Activated CD8-positive, alpha-beta memory T cell treated with anti-CD3 and anti-CD28 coated beads, Interleukin-2, amount 50 U/mL, for 1 hour (primary cell): ENCODE results near the gene WNK2.

ENCODE experiments used
- DNase-seq: peaks from one replicate; pipeline ENCODE4 v3.0.0-alpha.2; 2020; ENCODE audit errors: extremely low read depth

The WNK2 gene

GRCh38 chr9:93185266-93186214 lies 1.6 kb downstream of the WNK2 start:
- no peak for DNase-seq

DNA sequence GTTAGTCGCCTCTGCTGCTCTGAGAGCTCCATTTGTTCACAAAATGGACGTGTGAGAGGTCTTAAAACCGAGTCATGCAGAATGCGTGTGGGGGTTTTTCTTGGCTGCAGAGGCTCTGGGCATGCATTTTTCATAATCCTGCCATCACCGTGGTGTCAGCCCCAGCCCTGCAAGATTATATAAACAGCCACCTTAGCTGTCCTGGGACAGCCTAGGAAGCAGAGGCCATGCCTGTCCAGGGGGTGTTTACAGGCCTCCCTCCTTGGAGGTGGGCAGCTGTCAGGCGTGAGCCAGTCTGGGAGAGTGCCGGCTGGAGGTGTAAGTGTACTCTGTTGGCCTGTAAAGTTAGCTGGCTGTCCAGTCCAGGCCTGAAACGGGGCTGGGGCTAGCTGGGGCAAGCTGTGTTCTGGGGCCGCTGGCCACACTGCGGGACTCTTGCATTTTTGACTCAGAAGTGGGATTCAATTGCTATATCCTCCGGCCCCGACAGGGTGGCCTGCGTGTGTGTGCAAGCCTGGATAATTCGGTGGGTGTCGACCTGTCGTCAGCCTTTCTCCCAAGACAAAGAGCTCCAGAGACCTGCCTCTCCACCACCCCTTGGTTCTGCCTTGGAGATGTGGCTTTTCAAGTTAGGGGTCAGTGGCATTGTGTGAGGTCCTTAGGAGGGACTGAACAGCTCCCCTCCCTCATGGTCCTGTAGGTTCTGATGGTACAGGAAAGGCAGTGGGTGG lies 2.4 kb downstream of the WNK2 start:
- DNase-seq: no peak

DNA sequence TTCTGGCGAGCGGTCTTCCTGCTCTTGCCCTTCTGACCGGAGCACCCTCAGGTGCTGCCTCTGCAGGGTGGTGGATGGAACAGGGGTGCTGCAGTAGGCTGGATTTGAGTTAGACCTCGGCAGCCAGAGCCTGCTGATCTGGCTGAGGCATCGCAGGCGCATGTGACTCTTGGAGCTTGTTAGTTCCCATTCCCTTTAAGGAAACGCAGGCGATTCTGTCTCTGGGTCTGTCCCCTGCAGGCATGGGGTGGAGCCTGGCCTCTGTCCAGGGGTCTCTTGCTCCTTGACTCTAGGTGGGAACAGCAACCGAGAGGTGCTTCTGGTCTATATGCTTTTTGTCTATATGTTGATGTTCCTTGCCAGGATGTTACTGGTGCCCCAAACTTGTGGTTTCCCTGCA lies 3.1 kb downstream of the WNK2 start:
- DNase-seq: no peak

- DNase-seq: no peak
These were observed 3.6 kb downstream of the WNK2 start for GRCh38 chr9:93187574-93187973.

GRCh38 chr9:93188426-93189368 lies 4.8 kb downstream of the WNK2 start:
- DNase-seq: no peak

- DNase-seq: no peak
These were observed 5.6 kb downstream of the WNK2 start for GRCh38 chr9:93189369-93190132.

- no peak for DNase-seq
These were observed 6.2 kb downstream of the WNK2 start for GRCh38 chr9:93190133-93190525.

DNA sequence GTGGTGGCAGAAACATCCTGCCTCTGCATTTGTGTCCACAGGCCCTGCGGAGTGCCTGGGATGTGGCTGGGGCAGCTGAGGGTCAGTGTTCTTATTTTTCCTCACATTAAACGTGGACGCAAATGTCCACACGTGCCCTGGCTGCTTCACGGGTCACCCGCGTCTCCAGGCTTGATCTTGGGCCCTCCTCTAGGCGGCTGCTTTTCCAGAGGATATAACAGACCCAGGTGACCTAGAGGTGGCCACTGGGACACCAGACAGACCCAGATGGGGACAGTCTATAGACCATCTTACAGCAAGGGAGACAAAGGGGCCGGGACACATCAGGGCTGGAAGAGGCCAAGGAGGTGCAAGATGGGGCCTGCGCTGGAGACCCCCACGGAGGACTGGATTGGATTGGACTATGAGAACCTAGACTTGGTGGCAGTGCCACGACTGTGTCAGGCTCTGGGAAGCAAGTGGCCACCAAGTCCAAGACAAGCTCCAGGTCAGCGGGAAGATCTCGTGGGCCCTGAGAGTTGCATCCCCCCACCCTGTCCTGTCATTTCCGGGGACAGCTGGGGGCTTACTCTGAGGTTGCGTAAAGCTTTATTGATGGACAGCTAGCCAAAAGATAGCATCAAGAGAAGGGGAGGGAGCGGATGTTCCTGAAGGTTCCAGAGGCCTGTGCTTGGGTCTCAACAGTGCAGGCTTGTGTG lies 6.9 kb downstream of the WNK2 start:
- no peak for DNase-seq

GRCh38 chr9:93191354-93191660 lies 7.4 kb downstream of the WNK2 start:
- no peak for DNase-seq

GRCh38 chr9:93192721-93193387 lies 8.9 kb downstream of the WNK2 start:
- DNase-seq: no peak

- DNase-seq: no peak
These were observed 9.7 kb downstream of the WNK2 start for GRCh38 chr9:93193388-93194220.

DNA sequence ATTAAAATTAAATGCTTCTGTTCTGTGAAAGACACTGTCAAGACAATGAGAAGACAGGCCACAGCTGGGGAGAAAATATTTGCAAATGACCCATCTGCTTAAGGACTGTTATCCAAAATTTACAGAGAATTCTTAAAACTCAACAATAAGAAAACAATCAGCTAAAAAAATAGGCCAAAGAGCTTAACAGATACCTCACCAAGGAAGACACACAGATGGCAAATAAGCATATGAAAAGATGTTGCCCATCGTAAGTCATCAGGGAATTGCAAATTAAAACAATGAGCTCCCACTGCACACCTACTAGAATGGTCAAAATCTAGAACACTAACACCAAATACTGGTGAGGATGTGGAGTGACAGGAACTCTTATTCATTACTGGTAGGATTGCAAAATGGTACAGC lies 10.3 kb downstream of the WNK2 start:
- no peak for DNase-seq

DNA sequence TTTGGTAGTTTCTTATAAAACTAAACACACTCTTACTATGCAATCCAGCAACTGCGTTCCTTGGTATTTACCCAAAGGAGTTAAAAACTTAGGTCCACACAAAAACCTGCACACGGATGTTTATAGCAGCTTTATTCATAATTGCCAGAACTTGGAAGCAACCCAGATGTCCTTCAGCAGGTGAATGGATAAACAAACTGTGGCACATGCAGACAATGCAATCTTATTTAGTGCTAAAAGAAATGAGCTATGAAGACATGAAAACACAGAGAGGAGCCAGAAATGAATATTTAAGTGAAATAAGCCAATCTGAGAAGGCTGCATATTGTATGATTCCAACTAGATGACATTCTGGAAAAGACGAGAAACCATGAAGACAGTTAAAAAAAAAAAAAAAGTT lies 10.7 kb downstream of the WNK2 start:
- no peak for DNase-seq

DNA sequence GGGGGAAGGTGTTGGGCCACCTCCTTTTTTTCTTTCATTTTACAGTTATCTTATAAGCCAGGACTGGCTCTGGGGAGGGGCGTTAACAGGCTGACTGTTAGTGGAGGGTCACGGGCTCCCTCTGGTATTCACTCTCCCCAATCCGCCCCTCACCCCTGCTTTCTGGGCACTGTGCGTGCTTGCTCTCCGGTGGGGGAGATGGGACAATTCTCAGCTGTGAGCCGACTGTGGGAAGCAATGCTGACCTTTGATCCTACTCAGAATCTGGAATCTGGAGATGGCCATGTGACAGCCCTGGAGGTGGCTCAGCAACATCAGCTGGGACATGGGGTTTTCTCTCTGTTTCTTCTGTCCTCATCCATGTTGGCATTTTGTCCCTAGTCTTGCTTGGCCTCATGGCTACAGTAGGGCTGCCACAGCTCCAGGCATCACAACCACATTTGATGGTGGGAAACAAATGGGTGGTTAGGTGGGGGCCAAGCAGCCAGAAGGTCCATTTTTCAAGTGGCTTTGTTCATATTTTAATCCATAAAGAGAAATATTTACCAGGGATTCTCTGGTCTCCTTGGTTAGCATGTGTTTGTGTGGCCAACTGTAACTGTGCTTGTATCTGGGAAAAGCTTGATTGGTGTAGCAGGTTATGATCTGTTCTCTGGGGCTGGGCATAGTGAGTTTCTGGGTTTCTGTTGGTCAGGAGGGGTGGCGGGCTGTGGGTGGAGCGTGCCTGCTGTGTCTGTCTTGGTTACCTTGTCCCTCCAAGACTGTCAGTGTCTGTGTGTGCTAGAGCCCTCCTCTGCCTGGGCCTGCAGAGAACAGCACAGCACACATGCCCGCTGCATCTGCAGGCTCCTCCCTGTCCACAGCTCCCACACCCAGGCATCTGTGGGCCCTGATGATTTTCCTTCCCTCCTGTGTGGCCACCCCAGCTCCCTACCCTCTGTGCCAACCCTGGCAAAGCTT lies 12.4 kb downstream of the WNK2 start:
- DNase-seq: no peak

GRCh38 chr9:93197670-93198069 lies 13.7 kb downstream of the WNK2 start:
- DNase-seq: no peak

DNA sequence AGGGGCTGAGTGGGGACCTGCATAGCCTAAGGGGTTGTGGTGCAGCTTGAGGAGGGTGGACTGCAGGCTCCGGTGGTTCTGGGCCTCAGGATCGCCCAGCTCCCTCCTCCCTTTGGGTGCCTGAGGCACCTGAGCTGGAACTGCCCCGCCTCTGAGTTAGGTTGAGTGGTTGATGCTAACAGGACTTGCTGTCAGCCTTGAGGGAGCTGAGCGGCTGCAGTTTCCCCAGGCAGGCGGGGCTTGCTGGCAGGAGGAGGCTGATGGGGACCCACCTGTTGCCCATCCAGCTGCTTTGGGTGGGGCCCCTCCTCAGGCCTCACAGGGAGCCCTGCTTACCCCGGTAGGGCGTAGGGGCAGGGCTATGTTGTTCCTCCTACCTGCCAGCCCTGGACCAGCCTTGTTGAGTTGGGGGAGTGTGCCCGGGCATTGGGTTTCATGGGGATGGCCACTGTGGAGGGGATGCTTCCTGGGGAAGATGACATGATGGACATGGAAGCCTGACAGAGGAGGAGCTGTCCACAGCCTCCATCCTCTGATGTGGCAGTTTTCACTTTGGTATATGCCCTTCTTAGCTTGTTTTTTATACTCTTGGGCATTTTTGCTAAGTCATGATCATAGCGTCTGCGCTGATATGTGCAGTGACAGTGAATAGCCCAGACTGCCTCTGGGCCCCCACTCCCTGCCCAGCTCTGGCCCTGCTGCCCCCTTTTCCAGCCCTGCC lies 14.3 kb downstream of the WNK2 start:
- DNase-seq: no peak

DNA sequence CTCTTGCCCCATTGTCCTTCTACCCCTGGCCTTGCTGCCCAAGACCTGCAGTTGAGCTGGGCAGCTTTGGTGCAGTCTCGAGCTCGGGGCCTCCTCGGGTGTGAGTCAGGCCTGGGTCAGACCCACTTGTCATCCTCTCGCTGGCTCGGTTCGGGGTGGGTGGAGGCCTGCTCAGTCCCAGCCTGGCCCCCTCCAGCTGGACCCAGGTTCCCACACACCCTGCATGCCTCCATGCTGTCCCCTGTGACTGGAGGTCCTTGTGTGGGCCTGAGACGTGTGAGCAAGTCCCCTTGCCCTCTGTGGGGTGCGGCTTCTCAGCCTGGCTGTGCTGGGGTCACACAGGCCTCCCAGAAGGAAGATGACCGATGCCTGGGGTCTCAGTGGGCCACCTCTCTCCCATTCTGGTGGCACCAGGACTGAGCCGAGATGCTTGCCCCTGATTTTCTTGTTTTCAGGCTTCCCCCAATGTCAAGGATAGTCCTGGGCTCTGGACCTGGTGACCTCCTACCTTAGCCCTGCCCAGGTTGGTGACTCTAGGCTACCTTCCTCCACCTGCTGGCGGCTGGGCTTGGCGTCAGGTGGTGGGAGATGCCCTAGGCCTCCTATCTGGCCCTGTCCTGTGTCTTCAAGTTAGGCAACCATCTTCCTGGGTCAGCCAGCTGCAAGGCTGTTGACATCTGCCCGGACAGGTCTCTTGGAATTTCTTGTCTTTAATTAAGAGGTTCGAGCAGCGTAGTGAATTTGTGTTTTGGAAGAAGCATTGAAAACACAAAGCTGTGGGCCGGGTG lies 15.1 kb downstream of the WNK2 start:
- no peak for DNase-seq
